Dedifferentiated amniotic fluid mesenchymal stem cell (primary cell): ENCODE measurements around the gene BCO1.
A peak's percentile ranks its signal among the peaks of the same experiment; 100 is the strongest.

Experiments
- DNase-seq: peaks from one replicate; pipeline ENCODE4 v3.0.0-alpha.2; 2016; ENCODE audit errors: extremely low spot score

The BCO1 gene

GRCh38 chr16:81232740-81233367 is 5.6 kb upstream of the BCO1 start:
- no peak for DNase-seq

- no peak for DNase-seq
Observed at GRCh38 chr16:81237282-81237681, 1.2 kb upstream of the BCO1 start.

- DNase-seq = no peak
Observed at GRCh38 chr16:81237942-81238295, 570 bp upstream of the BCO1 start.

- no peak for DNase-seq
Observed at GRCh38 chr16:81239367-81240121, 1.1 kb downstream of the BCO1 start.

GRCh38 chr16:81241706-81242105 is 3.2 kb downstream of the BCO1 start:
- DNase-seq = no peak

GRCh38 chr16:81242977-81243618 is 4.6 kb downstream of the BCO1 start:
- no peak for DNase-seq

GRCh38 chr16:81243942-81244341 is 5.5 kb downstream of the BCO1 start:
- DNase-seq = no peak

GRCh38 chr16:81251871-81252270 is 13.4 kb downstream of the BCO1 start:
- peak; percentile 31 for DNase-seq

- no peak for DNase-seq
Observed at GRCh38 chr16:81253141-81253540, 14.7 kb downstream of the BCO1 start.

- no peak for DNase-seq
Observed at GRCh38 chr16:81254922-81255526, 16.5 kb downstream of the BCO1 start.

GRCh38 chr16:81259916-81260315 is 21.4 kb downstream of the BCO1 start:
- DNase-seq = no peak

GRCh38 chr16:81261049-81261648 is 22.7 kb downstream of the BCO1 start:
- DNase-seq = no peak

GRCh38 chr16:81263470-81264220 is 25.2 kb downstream of the BCO1 start:
- no peak for DNase-seq

GRCh38 chr16:81264386-81264785 is 25.9 kb downstream of the BCO1 start:
- DNase-seq = no peak

- no peak for DNase-seq
Observed at GRCh38 chr16:81265052-81265451, 26.6 kb downstream of the BCO1 start.

- DNase-seq = peak; percentile 38
Observed at GRCh38 chr16:81265658-81266451, 27.4 kb downstream of the BCO1 start.

GRCh38 chr16:81266680-81267095 is 28.2 kb downstream of the BCO1 start:
- no peak for DNase-seq

GRCh38 chr16:81268509-81268908 is 30.0 kb downstream of the BCO1 start:
- no peak for DNase-seq

- DNase-seq = no peak
Observed at GRCh38 chr16:81273223-81273950, 34.9 kb downstream of the BCO1 start.

- DNase-seq = no peak
Observed at GRCh38 chr16:81275064-81275532, 36.6 kb downstream of the BCO1 start.
